ENCODE data around the gene PANX1. TPM values are rescaled to one million over a fixed set of nuclear protein-coding genes. Genes with fewer than 3 reads are reported as not detected.

Gene PANX1, protein sequence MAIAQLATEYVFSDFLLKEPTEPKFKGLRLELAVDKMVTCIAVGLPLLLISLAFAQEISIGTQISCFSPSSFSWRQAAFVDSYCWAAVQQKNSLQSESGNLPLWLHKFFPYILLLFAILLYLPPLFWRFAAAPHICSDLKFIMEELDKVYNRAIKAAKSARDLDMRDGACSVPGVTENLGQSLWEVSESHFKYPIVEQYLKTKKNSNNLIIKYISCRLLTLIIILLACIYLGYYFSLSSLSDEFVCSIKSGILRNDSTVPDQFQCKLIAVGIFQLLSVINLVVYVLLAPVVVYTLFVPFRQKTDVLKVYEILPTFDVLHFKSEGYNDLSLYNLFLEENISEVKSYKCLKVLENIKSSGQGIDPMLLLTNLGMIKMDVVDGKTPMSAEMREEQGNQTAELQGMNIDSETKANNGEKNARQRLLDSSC
- 44.8 and 60.3 TPM in 2 replicates for total RNA-seq

DNA sequence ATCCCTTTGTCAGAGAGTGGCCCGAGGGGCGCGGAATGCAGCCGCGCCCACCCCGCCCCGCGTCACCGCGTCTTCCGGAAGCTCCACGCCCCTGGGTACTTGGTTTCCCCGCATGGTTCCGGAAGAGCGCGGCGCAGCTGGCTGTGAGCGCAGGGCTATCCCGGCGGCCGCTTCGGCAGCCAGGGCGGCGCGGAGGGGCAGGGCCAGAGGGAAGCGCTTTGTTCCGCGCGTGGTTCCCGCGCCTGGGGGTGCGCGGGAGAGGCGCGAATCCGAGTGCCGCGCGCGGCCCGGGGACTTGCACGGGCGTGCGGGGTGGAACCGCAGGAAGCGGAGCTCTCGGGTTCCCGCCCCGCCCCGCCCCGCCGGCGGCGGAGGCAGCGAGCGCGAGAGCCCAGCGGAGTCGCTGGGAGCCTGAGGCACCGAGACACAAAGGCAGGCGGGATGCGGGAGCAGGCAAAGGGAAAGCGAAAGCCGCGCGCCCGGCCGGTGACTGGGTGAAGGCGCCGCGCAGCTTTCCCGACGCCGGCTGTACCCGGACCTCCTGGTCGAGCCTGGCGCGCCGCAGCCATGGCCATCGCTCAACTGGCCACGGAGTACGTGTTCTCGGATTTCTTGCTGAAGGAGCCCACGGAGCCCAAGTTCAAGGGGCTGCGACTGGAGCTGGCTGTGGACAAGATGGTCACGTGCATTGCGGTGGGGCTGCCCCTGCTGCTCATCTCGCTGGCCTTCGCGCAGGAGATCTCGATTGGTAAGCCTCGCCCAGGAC, at the start of gene PANX1:
Gene PANX1, plus strand, starts transcription at position 96 of the 766 bp plus-strand sequence. Its CDS starts 472 bp downstream, at position 568.
- DNase-seq (ENCODE audit: low read depth) (peak; percentile 84), FAIRE-seq (no peak)
- peak within 1 kb of the TSS; percentile 69 for H3K4me3 ChIP-seq (ENCODE audit: low read depth, low read length)
- H3K27me3 ChIP-seq (ENCODE audit: control insufficient read depth, insufficient read depth, low read length) = no peaks in the 10 kb centered on the region
- TF ChIP-seq, protein P1, sequence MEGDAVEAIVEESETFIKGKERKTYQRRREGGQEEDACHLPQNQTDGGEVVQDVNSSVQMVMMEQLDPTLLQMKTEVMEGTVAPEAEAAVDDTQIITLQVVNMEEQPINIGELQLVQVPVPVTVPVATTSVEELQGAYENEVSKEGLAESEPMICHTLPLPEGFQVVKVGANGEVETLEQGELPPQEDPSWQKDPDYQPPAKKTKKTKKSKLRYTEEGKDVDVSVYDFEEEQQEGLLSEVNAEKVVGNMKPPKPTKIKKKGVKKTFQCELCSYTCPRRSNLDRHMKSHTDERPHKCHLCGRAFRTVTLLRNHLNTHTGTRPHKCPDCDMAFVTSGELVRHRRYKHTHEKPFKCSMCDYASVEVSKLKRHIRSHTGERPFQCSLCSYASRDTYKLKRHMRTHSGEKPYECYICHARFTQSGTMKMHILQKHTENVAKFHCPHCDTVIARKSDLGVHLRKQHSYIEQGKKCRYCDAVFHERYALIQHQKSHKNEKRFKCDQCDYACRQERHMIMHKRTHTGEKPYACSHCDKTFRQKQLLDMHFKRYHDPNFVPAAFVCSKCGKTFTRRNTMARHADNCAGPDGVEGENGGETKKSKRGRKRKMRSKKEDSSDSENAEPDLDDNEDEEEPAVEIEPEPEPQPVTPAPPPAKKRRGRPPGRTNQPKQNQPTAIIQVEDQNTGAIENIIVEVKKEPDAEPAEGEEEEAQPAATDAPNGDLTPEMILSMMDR (IDR thresholded peaks at IDR 0.05; ENCODE audit: insufficient read depth, low read length, severe bottlenecking) = no peak
- H3K36me3 ChIP-seq (ENCODE audit: control insufficient read depth, insufficient read depth, low read length) = no peaks in the 10 kb centered on the region

DNA sequence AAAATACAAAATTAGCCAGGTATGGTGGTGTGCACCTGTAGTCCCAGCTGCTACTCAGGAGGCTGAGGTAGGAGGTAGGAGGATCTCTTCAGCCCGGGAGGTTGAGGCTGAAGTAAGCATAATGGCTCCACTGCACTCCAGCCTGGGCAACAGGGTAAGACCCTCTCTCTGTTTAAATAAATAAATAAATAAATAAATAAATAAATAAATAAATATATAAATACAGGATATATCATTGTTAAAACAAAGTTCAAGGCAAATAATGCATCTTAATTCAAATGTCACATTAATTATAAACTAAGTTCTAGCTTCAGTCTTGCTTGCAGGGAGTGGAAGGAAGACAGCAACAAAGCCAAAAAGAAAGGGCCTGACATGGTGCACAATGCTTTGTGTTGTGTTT, 44.5 kb upstream of the PANX1 start:
- TF ChIP-seq, protein P1 (IDR thresholded peaks at IDR 0.05; ENCODE audit: insufficient read depth, low read length, severe bottlenecking) = no peak
- H3K4me3 ChIP-seq (ENCODE audit: low read depth, low read length) = no peak overlapping the region
- H3K27me3 ChIP-seq (ENCODE audit: control insufficient read depth, insufficient read depth, low read length) = no peaks in the 10 kb centered on the region
- no peak for DNase-seq (ENCODE audit: low read depth)
- FAIRE-seq = no peak
- H3K36me3 ChIP-seq (ENCODE audit: control insufficient read depth, insufficient read depth, low read length) = no peaks in the 10 kb centered on the region

DNA sequence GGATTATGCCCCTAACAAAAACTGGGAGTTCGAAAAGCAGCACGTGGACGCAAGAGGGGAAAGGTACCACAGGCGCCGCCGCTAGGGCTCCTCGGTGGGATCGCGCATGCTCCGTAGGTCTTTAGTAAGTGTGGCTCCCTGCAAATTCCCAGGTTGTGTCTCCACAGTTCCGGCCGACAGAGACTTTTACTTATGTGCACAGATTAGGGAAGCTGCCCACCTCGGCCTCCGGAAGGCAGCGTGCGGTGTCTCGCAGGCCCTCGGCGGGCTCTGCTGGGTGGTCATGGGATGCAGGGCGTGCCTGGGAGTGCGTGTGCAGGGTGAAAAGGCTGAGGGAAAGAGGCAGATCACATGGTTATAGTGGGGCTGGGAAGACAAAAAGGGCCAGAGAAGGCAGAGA, 39.7 kb upstream of the PANX1 start:
- no peaks in the 10 kb centered on the region for H3K27me3 ChIP-seq (ENCODE audit: control insufficient read depth, insufficient read depth, low read length)
- DNase-seq (ENCODE audit: low read depth) (no peak), FAIRE-seq (no peak)
- H3K36me3 ChIP-seq (ENCODE audit: control insufficient read depth, insufficient read depth, low read length) = no peaks in the 10 kb centered on the region
- no peak overlapping the region for H3K4me3 ChIP-seq (ENCODE audit: low read depth, low read length)
- TF ChIP-seq, protein P1 (IDR thresholded peaks at IDR 0.05; ENCODE audit: insufficient read depth, low read length, severe bottlenecking) = no peak

DNA sequence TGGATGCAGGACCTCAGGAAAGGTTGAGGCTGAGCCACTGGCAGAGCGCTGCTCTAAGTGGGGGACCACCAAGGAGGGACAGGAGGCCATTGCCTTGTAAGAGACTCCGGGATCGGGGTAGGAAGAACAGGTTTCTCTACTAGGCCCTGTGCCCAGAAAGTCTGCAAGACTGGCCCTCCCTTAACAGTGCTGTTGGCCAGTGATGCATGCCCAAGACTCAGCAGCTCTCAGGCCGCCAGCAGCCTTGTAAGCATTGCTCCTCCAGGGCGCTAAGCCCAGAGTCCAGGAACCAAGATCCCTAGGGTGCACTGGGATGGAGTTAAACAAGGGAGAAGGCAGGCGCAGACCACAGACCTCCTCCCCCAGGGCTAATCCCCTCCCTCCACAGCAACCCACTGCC, 39.3 kb upstream of the PANX1 start:
- Histone ChIP-seq H3K27me3 (ENCODE audit: control insufficient read depth, insufficient read depth, low read length) (no peaks in the 10 kb centered on the region), H3K4me3 (ENCODE audit: low read depth, low read length) (no peak overlapping the region), H3K36me3 (ENCODE audit: control insufficient read depth, insufficient read depth, low read length) (no peaks in the 10 kb centered on the region)
- DNase-seq (ENCODE audit: low read depth) = no peak
- no peak for FAIRE-seq
- TF ChIP-seq, protein P1 (IDR thresholded peaks at IDR 0.05; ENCODE audit: insufficient read depth, low read length, severe bottlenecking) = no peak

DNA sequence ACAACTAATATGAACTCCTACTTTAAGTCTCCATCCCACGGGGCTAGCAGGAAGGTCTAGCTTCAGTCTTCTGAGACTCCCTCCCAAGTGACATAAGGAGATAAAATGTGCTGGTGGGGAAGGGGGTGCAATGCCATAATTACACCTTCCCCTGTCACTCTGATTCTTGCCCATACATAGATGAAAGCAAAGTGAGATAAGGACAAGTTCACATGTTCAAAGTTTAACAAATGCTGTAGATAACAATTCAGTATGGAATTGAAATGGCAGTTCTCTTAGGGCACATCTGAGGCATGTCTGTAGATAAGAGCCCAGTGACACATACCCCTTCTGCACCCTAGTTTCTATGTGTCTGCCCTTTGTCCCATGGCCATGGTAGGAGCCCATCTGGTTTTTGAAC, 38.2 kb upstream of the PANX1 start:
- no peak for DNase-seq (ENCODE audit: low read depth)

More for the DNA sequence above, 38.2 kb upstream of the PANX1 start:
- H3K36me3 ChIP-seq (ENCODE audit: control insufficient read depth, insufficient read depth, low read length) = no peaks in the 10 kb centered on the region
- TF ChIP-seq, protein P1 (IDR thresholded peaks at IDR 0.05; ENCODE audit: insufficient read depth, low read length, severe bottlenecking) = no peak
- no peaks in the 10 kb centered on the region for H3K27me3 ChIP-seq (ENCODE audit: control insufficient read depth, insufficient read depth, low read length)
- FAIRE-seq = no peak
- H3K4me3 ChIP-seq (ENCODE audit: low read depth, low read length) = no peak overlapping the region
